Stimulated activated effector memory CD8-positive, alpha-beta T cell treated with anti-CD3 and anti-CD28 coated beads, Interleukin-12 subunit alpha, Interleukin-12 subunit beta, amount 100 ng/mL, for 72 hours (primary cell): ENCODE data around the gene TM9SF4.

Experiments
- ATAC-seq: fragments of 150-1000 bp; cut with Tn5 transposase; 2 replicates; pipeline ENCODE4 v1.10.0; 2021
- DNase-seq, 2 donors: peaks; one replicate each; pipeline ENCODE4 v3.0.0; 2021 to 2022; ENCODE audit warnings: low spot score in 2 of 2
- H3K27ac Mint-ChIP-seq: one replicate; pipeline ENCODE4 v1.8.0; 2022; ENCODE audit warnings: mild to moderate bottlenecking, mixed read lengths
- H3K36me3 Mint-ChIP-seq: one replicate; pipeline ENCODE4 v1.8.0; 2022; ENCODE audit warnings: mild to moderate bottlenecking, mixed read lengths
- H3K4me1 Mint-ChIP-seq: one replicate; pipeline ENCODE4 v1.8.0; 2022; ENCODE audit warnings: mixed read lengths
- H3K4me3 Mint-ChIP-seq: one replicate; pipeline ENCODE4 v1.8.0; 2022; ENCODE audit warnings: mild to moderate bottlenecking, mixed read lengths
- H3K9me3 Mint-ChIP-seq: one replicate; pipeline ENCODE4 v1.8.0; 2022; ENCODE audit warnings: mixed read lengths

The TM9SF4 gene

GRCh38 chr20:32079655-32080109, 29.8 kb upstream of the TM9SF4 start:
- no peaks in the 10 kb centered on the region for H3K4me1 Mint-ChIP-seq
- ATAC-seq (no peak), DNase-seq (no peak)
- H3K4me3 Mint-ChIP-seq: no peak overlapping the region
- no peaks in the 10 kb centered on the region for H3K9me3 Mint-ChIP-seq
- H3K27ac Mint-ChIP-seq: no peak overlapping the region
- H3K36me3 Mint-ChIP-seq: no peaks in the 10 kb centered on the region

DNA sequence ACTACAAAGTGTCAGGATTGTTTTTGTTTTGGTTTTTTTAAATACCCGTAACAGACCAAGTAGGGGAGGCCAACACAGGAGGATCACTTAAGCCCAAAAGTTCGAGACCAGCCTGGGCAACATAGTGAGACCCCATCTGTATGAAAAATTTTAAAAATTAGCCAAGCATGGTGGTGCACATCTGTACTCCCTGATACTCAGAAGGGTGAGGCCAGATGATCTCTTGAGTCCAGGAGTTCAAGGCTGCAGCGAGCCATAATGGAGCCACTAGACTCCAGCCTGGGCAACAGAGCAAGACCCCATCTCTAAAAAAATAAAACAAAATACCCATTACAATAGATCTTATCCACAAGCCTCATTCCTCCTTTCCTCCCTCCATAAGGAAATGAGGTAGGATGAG, 28.7 kb upstream of the TM9SF4 start:
- no peaks in the 10 kb centered on the region for H3K9me3 Mint-ChIP-seq
- peaks cover 4% of the 10 kb centered on the region for H3K4me1 Mint-ChIP-seq
- no peak for DNase-seq
- H3K27ac Mint-ChIP-seq: no peak overlapping the region
- H3K4me3 Mint-ChIP-seq: no peak overlapping the region
- H3K36me3 Mint-ChIP-seq: no peaks in the 10 kb centered on the region
- no peak for ATAC-seq

- no peak for DNase-seq
- Mint-ChIP-seq H3K36me3 (no peaks in the 10 kb centered on the region), H3K4me3 (no peak overlapping the region), H3K9me3 (no peaks in the 10 kb centered on the region), H3K27ac (no peak overlapping the region), H3K4me1 (peaks cover 6% of the 10 kb centered on the region)
- no peak for ATAC-seq
Measured at GRCh38 chr20:32083469-32083868, 26.0 kb upstream of the TM9SF4 start.

DNA sequence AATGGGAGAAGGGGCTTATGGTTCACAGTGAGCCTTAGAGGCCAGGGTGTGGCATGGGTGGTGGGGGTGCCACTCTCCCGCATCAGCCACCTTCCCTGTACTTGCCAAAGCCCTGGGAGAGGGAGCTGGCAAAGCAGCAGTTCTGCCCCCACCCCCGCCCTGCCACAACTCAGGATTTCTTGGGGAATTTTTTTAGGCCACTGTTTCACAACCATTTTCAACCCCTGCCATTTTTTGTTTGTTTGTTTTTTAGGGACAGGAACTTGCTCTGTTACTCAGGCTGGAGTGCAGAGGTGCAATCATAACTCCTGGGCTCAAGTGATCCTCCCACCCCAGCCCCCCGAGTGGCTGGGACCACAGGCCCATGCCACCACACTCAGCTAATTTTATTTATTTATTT, 22.4 kb upstream of the TM9SF4 start:
- Mint-ChIP-seq H3K4me3 (no peak overlapping the region), H3K4me1 (peaks cover 6% of the 10 kb centered on the region), H3K27ac (no peak overlapping the region), H3K9me3 (no peaks in the 10 kb centered on the region), H3K36me3 (no peaks in the 10 kb centered on the region)
- DNase-seq: no peak
- ATAC-seq: no peak

DNA sequence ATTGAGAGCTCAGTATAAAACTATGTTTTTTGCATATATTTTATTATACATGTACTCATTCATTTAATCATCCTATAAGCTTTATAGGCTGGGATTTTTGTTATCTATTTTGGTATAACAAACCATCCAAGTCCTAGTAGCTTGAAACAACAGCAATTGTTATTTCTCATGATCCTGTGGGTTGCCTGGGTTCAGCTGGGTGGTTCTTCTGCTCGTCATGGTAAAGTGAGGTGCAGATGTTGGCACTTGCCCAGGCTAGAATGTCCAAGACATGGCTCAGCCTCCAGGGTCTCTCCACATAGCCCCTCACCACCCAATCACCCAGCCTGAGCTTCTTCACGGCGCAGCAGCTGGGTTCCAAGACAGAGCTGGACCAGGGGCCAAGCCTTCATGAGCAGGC, 20.8 kb upstream of the TM9SF4 start:
- ATAC-seq (no peak), DNase-seq (no peak)
- no peaks in the 10 kb centered on the region for H3K9me3 Mint-ChIP-seq
- no peak overlapping the region for H3K4me3 Mint-ChIP-seq
- no peak overlapping the region for H3K27ac Mint-ChIP-seq
- H3K4me1 Mint-ChIP-seq: peaks cover 6% of the 10 kb centered on the region
- no peaks in the 10 kb centered on the region for H3K36me3 Mint-ChIP-seq

- no peaks in the 10 kb centered on the region for H3K36me3 Mint-ChIP-seq
- ATAC-seq: no peak
- H3K4me3 Mint-ChIP-seq: no peak overlapping the region
- H3K4me1 Mint-ChIP-seq: peaks cover 11% of the 10 kb centered on the region
- H3K9me3 Mint-ChIP-seq: no peaks in the 10 kb centered on the region
- H3K27ac Mint-ChIP-seq: no peak overlapping the region
- no peak for DNase-seq
Measured at GRCh38 chr20:32089637-32090362, 19.7 kb upstream of the TM9SF4 start.

DNA sequence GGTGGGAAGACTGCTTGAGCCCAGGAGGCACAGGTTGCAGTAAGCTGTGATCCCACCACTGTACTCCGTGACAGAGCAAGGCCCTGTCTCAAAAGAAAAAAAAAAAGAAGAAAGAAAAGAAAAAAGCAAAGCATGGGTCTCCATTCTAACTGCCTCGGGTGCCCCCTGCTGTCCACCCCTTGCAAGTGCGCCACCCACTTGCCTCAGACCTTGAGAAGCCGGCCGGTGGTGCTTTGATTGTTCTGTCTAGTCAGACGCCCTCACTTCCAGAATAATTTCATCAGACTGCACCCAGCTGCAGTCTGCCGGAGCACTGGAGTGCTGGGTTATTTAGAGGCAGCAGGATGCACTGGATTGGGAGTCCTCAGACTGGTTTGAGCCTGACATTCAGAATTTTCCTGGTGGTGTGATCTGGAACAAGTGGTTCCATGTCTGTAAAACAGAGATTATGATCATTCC, 17.6 kb upstream of the TM9SF4 start:
- Mint-ChIP-seq H3K4me1 (peaks cover 5% of the 10 kb centered on the region), H3K36me3 (no peaks in the 10 kb centered on the region), H3K27ac (no peak overlapping the region), H3K4me3 (no peak overlapping the region), H3K9me3 (no peaks in the 10 kb centered on the region)
- DNase-seq: peak; percentile 63 to 87
- ATAC-seq: peak; percentile 79

DNA sequence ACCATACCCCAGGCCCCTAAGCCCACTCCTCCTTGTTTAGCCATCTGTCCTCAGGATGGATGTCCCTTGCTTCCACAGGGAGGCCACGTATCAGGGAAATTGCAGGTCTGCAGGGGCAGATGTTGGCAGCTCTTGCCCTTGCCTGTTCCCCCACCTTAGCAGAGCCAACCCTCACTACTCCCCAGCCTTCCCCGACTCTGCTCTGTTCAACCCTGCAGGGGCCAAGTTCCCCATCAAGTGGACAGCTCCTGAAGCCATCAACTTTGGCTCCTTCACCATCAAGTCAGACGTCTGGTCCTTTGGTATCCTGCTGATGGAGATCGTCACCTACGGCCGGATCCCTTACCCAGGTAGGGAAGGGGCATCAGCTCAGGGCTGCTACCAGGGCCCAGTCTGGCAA, 10.7 kb upstream of the TM9SF4 start:
- Mint-ChIP-seq H3K4me3 (no peak overlapping the region), H3K36me3 (no peaks in the 10 kb centered on the region), H3K9me3 (no peaks in the 10 kb centered on the region), H3K27ac (no peak overlapping the region), H3K4me1 (peaks cover 5% of the 10 kb centered on the region)
- DNase-seq: no peak
- ATAC-seq: no peak

- H3K9me3 Mint-ChIP-seq: no peaks in the 10 kb centered on the region
- ATAC-seq: no peak
Measured at GRCh38 chr20:32108814-32109391, 611 bp upstream of the TM9SF4 start.

GRCh38 chr20:32110173-32110704, 725 bp downstream of the TM9SF4 start:
- H3K36me3 Mint-ChIP-seq: peaks cover 34% of the 10 kb centered on the region
- peak overlapping the region; percentile 97 for H3K4me3 Mint-ChIP-seq
- peak; percentile 56 for ATAC-seq
- H3K4me1 Mint-ChIP-seq: peaks cover 44% of the 10 kb centered on the region
- H3K27ac Mint-ChIP-seq: peak overlapping the region; percentile 98
- no peaks in the 10 kb centered on the region for H3K9me3 Mint-ChIP-seq
- DNase-seq: no peak

More at GRCh38 chr20:32108814-32109391, 611 bp upstream of the TM9SF4 start:
- H3K4me3 Mint-ChIP-seq: peak overlapping the region; percentile 97
- peaks cover 31% of the 10 kb centered on the region for H3K4me1 Mint-ChIP-seq
- peaks cover 24% of the 10 kb centered on the region for H3K36me3 Mint-ChIP-seq
- DNase-seq: no peak
- H3K27ac Mint-ChIP-seq: peak overlapping the region; percentile 98

GRCh38 chr20:32110727-32111126, 1.2 kb downstream of the TM9SF4 start:
- DNase-seq: no peak
- Mint-ChIP-seq H3K27ac (peak overlapping the region; percentile 98), H3K9me3 (no peaks in the 10 kb centered on the region), H3K4me1 (peaks cover 47% of the 10 kb centered on the region), H3K36me3 (peaks cover 39% of the 10 kb centered on the region), H3K4me3 (peak overlapping the region; percentile 97)
- no peak for ATAC-seq

GRCh38 chr20:32111156-32111686, 1.7 kb downstream of the TM9SF4 start:
- H3K4me1 Mint-ChIP-seq: peaks cover 48% of the 10 kb centered on the region
- peaks cover 44% of the 10 kb centered on the region for H3K36me3 Mint-ChIP-seq
- no peak for ATAC-seq
- H3K4me3 Mint-ChIP-seq: peak overlapping the region; percentile 97
- no peaks in the 10 kb centered on the region for H3K9me3 Mint-ChIP-seq
- no peak for DNase-seq
- H3K27ac Mint-ChIP-seq: peak overlapping the region; percentile 98

DNA sequence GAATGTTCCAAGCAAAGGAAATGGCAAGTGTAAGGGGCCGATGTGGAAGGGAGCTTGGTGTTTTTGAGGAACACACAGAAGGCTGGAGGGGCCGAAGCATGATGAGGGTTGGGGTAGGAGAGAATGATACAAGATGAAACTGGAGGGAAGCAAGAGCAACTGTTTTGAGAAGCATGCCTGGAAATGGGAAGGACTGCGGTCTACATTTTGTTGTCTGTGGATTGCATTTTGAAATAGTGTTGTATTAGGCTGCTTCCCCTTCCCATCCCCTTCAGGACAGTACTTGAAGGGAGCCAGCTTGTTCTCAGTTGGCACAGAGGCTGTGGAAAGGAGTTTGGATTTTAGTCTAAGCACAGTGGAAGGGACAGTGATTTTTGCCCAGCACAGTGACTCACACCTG, 2.2 kb downstream of the TM9SF4 start:
- peak overlapping the region; percentile 98 for H3K27ac Mint-ChIP-seq
- H3K36me3 Mint-ChIP-seq: peaks cover 49% of the 10 kb centered on the region
- ATAC-seq (no peak), DNase-seq (no peak)
- H3K4me1 Mint-ChIP-seq: peaks cover 53% of the 10 kb centered on the region
- peak overlapping the region; percentile 97 for H3K4me3 Mint-ChIP-seq
- no peaks in the 10 kb centered on the region for H3K9me3 Mint-ChIP-seq

DNA sequence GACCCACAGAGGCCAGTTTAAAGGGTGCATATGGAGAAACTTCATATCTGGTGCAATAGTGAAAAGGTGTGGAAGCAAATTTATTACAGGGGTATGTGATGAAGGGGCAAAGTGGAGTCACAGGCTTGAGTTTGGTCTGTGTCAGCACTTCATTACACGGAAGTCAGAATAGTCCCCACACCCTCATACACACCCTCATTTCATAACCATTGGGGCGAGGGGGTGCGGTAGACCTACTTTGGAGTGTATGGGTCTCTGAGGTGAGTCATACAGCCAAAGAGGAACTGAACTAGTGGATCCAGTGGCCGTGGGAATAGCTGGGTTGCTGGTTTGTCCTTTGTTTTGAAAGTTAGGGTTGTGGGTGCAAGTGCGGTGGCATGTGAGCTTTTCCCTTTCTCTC, 3.3 kb downstream of the TM9SF4 start:
- peaks cover 54% of the 10 kb centered on the region for H3K36me3 Mint-ChIP-seq
- peaks cover 53% of the 10 kb centered on the region for H3K4me1 Mint-ChIP-seq
- no peak for DNase-seq
- no peaks in the 10 kb centered on the region for H3K9me3 Mint-ChIP-seq
- H3K4me3 Mint-ChIP-seq: no peak overlapping the region
- no peak overlapping the region for H3K27ac Mint-ChIP-seq
- ATAC-seq: peak; percentile 63

- H3K4me1 Mint-ChIP-seq: peaks cover 53% of the 10 kb centered on the region
- no peaks in the 10 kb centered on the region for H3K9me3 Mint-ChIP-seq
- H3K27ac Mint-ChIP-seq: no peak overlapping the region
- no peak overlapping the region for H3K4me3 Mint-ChIP-seq
- DNase-seq (no peak), ATAC-seq (no peak)
- peaks cover 54% of the 10 kb centered on the region for H3K36me3 Mint-ChIP-seq
Measured at GRCh38 chr20:32113591-32114260, 4.2 kb downstream of the TM9SF4 start.
